Peyer's patch (tissue), 4 donors: ENCODE measurements around the gene ECSIT.

Experiments
- POLR2A ChIP-seq, 2 donors: fragments of 450-650 bp; IDR thresholded peaks; one replicate each; pipeline ENCODE4 v1.5.1; 2017; ENCODE audit warnings: antibody characterized with exemption in 2 of 2, mild to moderate bottlenecking in 2 of 2, moderate library complexity in 2 of 2
- TF ChIP-seq, protein P1 (sequence below), 6 experiments: fragments of 450-650 bp in 4 of 6; fragments of 200-600 bp in 2 of 6; sonication (generic) in 1 of 6; IDR thresholded peaks; one replicate each; pipeline ENCODE4 v1.5.1; 2017 to 2019; ENCODE audit warnings: antibody characterized with exemption in 6 of 6, mild to moderate bottlenecking in 3 of 6, moderate library complexity in 1 of 6

DNA sequence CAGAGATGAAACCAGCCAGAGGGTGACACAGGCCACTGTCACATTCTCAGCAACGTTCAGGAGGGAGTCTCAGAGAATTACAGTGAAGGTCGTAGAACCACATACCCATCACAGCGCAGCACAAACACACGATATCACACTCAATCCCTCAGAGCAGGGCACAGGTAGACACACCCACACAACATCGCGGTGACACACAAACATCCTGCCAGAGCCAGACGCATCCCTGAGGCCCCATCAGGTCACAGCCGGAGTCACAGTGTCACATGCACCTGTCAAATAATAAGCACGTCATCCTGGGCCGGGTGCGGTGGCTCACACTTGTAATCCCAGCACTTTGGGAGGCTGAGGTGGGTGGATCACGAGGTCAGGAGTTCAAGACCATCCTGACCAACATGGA, 65.5 kb downstream of the ECSIT start:
- TF ChIP-seq, protein P1, sequence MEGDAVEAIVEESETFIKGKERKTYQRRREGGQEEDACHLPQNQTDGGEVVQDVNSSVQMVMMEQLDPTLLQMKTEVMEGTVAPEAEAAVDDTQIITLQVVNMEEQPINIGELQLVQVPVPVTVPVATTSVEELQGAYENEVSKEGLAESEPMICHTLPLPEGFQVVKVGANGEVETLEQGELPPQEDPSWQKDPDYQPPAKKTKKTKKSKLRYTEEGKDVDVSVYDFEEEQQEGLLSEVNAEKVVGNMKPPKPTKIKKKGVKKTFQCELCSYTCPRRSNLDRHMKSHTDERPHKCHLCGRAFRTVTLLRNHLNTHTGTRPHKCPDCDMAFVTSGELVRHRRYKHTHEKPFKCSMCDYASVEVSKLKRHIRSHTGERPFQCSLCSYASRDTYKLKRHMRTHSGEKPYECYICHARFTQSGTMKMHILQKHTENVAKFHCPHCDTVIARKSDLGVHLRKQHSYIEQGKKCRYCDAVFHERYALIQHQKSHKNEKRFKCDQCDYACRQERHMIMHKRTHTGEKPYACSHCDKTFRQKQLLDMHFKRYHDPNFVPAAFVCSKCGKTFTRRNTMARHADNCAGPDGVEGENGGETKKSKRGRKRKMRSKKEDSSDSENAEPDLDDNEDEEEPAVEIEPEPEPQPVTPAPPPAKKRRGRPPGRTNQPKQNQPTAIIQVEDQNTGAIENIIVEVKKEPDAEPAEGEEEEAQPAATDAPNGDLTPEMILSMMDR (IDR thresholded peaks at IDR 0.05): no peak
- TF ChIP-seq POLR2A (IDR thresholded peaks at IDR 0.05): no peak
